ENCODE data around the gene TRMT112. TPM values are rescaled to one million over a fixed set of nuclear protein-coding genes. Genes with fewer than 3 reads are reported as not detected.
"Not testable (repeated sequence)": the region's sequence is repeated elsewhere in the genome, so short reads cannot be mapped to it uniquely, and the experiment has no call there.

TRMT112 gene
- total RNA-seq, 3 donors from 2014 or later: 48.5 to 122 (median 63.5) TPM

DNA sequence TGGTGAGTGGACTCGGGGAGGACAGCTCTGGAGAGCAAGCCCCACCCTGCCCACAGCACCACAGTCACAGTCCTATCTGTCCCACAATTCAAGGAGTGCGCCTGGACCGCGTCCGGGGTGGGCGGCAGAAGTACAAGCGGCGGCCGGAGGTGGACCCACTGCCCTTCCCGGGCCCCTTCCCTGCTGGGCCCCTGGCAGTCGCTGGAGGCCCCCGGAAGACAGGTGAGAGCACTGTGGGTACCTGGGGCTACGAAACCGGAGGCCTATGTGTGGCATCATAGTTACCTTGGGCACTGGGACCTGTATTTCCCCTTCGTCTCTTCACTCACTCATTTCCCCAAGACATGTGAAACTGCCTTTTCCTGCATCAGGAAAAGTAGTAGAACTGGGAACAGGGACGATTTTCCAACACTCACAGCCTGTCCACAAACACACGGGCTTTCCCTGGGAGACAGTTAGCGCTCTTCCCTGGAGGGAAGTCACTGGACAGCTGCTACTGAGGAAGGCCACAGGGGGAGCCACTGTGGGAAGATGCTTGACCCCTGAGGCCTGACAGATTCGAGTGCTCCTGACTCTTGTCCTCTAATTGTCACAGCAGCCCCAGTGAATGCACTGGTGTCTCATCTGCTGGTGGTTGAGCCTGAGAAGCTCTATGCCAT lies 3.1 kb downstream of the TRMT112 start:
- TF ChIP-seq, protein P1, sequence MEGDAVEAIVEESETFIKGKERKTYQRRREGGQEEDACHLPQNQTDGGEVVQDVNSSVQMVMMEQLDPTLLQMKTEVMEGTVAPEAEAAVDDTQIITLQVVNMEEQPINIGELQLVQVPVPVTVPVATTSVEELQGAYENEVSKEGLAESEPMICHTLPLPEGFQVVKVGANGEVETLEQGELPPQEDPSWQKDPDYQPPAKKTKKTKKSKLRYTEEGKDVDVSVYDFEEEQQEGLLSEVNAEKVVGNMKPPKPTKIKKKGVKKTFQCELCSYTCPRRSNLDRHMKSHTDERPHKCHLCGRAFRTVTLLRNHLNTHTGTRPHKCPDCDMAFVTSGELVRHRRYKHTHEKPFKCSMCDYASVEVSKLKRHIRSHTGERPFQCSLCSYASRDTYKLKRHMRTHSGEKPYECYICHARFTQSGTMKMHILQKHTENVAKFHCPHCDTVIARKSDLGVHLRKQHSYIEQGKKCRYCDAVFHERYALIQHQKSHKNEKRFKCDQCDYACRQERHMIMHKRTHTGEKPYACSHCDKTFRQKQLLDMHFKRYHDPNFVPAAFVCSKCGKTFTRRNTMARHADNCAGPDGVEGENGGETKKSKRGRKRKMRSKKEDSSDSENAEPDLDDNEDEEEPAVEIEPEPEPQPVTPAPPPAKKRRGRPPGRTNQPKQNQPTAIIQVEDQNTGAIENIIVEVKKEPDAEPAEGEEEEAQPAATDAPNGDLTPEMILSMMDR (IDR thresholded peaks at IDR 0.05): no peak
- no peaks in the 10 kb centered on the region for H3K9me3 ChIP-seq
- peaks cover 14% of the 10 kb centered on the region for H3K4me1 ChIP-seq (ENCODE audit: low read depth)
- ATAC-seq (no peak), DNase-seq (peak in 1 of 3 donors; percentile 25)
- no peak overlapping the region for H3K4me3 ChIP-seq
- peaks cover 6% of the 10 kb centered on the region for H3K36me3 ChIP-seq (ENCODE audit: low read depth)
- intact Hi-C loops (cut with DNase I, micrococcal nuclease): no loop called here

DNA sequence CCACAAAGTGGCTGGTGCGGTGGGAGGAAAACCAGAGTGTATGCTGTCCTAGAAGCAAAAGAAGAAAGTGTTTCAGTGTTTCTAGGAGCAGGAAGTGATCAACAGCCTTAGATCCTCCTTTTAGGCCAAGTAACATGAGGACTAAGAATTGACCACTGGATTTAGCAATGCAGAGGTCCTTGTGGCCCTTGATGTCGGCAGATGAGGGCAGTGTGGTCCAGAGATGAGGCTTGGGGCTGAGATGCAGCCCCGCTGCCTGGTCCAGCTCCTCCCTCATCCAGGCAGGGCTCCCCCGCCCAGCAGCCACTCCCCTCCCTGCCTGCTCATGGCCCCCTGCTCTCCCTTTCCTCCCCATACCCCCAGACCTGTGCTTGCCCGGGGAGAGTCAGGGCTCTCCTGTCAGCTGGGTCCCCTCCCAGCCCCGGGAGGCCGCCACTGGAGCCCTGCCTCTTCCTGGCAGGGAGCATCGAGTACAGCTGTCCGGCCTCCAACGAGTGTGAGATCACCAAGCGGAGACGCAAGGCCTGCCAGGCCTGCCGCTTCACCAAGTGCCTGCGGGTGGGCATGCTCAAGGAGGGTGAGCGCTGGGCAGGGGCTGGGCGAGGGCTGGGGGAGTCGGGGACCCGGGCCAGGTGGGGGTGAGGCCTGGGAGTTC lies 3.7 kb downstream of the TRMT112 start:
- H3K4me1 ChIP-seq (ENCODE audit: low read depth): peaks cover 10% of the 10 kb centered on the region
- H3K4me3 ChIP-seq: no peak overlapping the region
- H3K9me3 ChIP-seq: no peaks in the 10 kb centered on the region
- intact Hi-C loops (cut with DNase I, micrococcal nuclease): no loop called here
- peaks cover 6% of the 10 kb centered on the region for H3K36me3 ChIP-seq (ENCODE audit: low read depth)
- ATAC-seq (no peak), DNase-seq (peak; percentile 46 to 73 (median 63))
- TF ChIP-seq, protein P1 (IDR thresholded peaks at IDR 0.05): no peak

DNA sequence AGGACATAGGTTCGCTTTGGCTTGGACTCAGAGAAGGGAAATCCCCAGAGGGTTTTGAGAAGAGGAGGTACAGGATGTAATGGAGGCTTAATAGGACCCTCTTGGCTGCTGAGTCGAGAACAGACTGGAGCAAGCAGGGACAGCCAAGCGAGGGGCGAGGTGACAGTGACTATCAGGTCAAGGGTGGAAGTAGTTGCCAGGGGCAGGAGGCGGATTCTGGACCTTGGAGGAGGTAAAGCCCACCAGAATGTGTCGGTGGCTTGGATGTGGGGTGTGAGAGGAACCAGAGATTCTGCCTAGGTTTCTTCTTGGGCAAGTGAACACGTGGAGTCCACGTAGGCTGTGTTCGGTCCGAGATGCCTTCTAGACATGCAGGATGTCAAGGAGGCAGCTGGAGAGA lies 4.4 kb downstream of the TRMT112 start:
- no peak for ATAC-seq
- no peak overlapping the region for H3K4me3 ChIP-seq
- TF ChIP-seq, protein P1 (IDR thresholded peaks at IDR 0.05): no peak
- peak in 1 of 3 donors; percentile 31 for DNase-seq
- H3K9me3 ChIP-seq: no peaks in the 10 kb centered on the region
- peaks cover 6% of the 10 kb centered on the region for H3K36me3 ChIP-seq (ENCODE audit: low read depth)
- H3K4me1 ChIP-seq (ENCODE audit: low read depth): peaks cover 10% of the 10 kb centered on the region
- intact Hi-C loops (cut with DNase I, micrococcal nuclease): no loop called here

DNA sequence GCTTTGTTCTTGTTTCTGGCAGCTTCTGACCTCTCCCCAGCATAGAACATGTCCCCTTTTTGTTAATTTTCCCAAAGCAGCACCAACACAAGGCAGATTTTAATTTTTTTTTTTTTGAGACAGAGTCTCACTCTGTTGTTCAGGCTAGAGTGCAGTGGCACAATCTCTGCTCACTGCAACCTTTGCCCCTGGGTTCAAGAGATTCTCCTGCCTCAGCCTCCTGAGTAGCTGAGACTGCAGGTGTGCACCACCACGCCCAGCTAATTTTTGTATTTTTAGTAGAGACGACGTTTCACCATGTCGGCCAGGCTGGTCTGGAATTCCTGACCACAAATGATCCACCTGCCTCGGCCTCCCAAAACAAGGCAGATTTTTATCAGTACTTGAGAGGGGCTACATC lies 9.6 kb downstream of the TRMT112 start:
- not testable (repeated sequence) for H3K36me3 ChIP-seq (ENCODE audit: low read depth); DNase-seq; H3K9me3 ChIP-seq; H3K4me3 ChIP-seq; ATAC-seq
- intact Hi-C loops (cut with DNase I, micrococcal nuclease): loop anchor here in 1 of 2 donors (10.0 kb wide), 1 partner anchor 103 kb away; the partner anchor contains the start of gene FERMT3
- peaks cover 24% of the 10 kb centered on the region for H3K4me1 ChIP-seq (ENCODE audit: low read depth)

DNA sequence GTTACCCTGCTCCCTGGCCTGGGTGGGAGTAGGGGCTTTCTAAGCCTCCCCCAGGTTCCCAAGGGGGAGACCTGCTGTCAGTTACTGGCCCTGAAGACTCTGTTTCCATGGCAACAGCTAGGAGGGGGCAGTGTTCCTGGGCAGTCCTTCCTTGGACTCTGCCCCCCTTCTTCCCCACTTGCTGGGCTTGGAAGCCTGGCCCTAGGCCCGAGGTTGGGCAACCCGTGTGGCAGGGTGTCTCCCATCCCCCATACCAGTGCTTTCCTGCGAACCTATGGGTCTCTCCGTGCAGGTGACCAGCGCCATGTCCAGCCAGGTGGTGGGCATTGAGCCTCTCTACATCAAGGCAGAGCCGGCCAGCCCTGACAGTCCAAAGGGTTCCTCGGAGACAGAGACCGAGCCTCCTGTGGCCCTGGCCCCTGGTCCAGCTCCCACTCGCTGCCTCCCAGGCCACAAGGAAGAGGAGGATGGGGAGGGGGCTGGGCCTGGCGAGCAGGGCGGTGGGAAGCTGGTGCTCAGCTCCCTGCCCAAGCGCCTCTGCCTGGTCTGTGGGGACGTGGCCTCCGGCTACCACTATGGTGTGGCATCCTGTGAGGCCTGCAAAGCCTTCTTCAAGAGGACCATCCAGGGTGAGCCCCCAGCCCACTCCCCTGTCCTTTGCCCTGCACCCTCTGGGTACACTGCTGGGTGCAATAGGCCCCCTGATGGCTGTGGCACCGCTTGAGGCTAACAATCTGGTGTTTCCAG lies 10.3 kb downstream of the TRMT112 start:
- no peak for ATAC-seq

More for the DNA sequence above, 10.3 kb downstream of the TRMT112 start:
- intact Hi-C loops (cut with DNase I, micrococcal nuclease): loop anchor here in 1 of 2 donors (10.0 kb wide), 1 partner anchor 102 kb away; the partner anchor contains the start of gene FERMT3
- H3K4me1 ChIP-seq (ENCODE audit: low read depth): peaks cover 24% of the 10 kb centered on the region
- TF ChIP-seq, protein P1 (IDR thresholded peaks at IDR 0.05): no peak
- peak overlapping the region; percentile 78 for H3K4me3 ChIP-seq
- no peaks in the 10 kb centered on the region for H3K36me3 ChIP-seq (ENCODE audit: low read depth)
- DNase-seq: peak; percentile 56 to 76 (median 63)
- no peaks in the 10 kb centered on the region for H3K9me3 ChIP-seq

All from mucosa of descending colon (tissue), 3 donors.